H9 (cell line): ENCODE results near the gene ZNF484. TPM values are rescaled to one million over a fixed set of nuclear protein-coding genes. Genes with fewer than 3 reads are reported as not detected.

Source experiments
- DNase-seq: peaks from one replicate; pipeline ENCODE4 v3.0.0-alpha.2; 2017
- H2AFZ ChIP-seq: one replicate; pipeline ENCODE4 v1.6.1; 2013; ENCODE audit warnings: mild to moderate bottlenecking, low read length, control low read depth, moderate library complexity
- H2AK5ac ChIP-seq: 2 replicates; pipeline ENCODE4 v1.6.1; 2013; ENCODE audit warnings: low read length, control low read depth, mixed read lengths; ENCODE audit not compliant: insufficient read length
- H2BK120ac ChIP-seq: one replicate; pipeline ENCODE4 v1.6.1; 2013; ENCODE audit warnings: low read depth, mild to moderate bottlenecking, low read length, control low read depth, inconsistent platforms; ENCODE audit not compliant: poor library complexity, severe bottlenecking
- H2BK12ac ChIP-seq: 2 replicates; pipeline ENCODE4 v1.6.1; 2013; ENCODE audit warnings: low read length, control low read depth, mixed read lengths, low read depth; ENCODE audit not compliant: insufficient read length
- H2BK15ac ChIP-seq: 2 replicates; pipeline ENCODE4 v1.6.1; 2013; ENCODE audit warnings: low read depth, low read length, control low read depth
- H2BK20ac ChIP-seq: one replicate; pipeline ENCODE4 v1.6.1; 2013; ENCODE audit warnings: low read depth, mild to moderate bottlenecking, low read length, control low read depth, inconsistent platforms; ENCODE audit not compliant: poor library complexity, severe bottlenecking
- H2BK5ac ChIP-seq: 2 replicates; pipeline ENCODE4 v1.6.1; 2013; ENCODE audit warnings: low read length, control low read depth, mixed read lengths; ENCODE audit not compliant: insufficient read length
- H3K14ac ChIP-seq: 2 replicates; pipeline ENCODE4 v1.6.1; 2013; ENCODE audit warnings: low read length, control low read depth; ENCODE audit not compliant: insufficient read depth
- H3K18ac ChIP-seq: 2 replicates; pipeline ENCODE4 v1.6.1; 2013; ENCODE audit warnings: low read depth, mild to moderate bottlenecking, mixed read lengths, low read length, control low read depth; ENCODE audit not compliant: insufficient read length
- H3K23ac ChIP-seq: 2 replicates; pipeline ENCODE4 v1.6.1; 2013; ENCODE audit warnings: low read length, control low read depth, mixed read lengths, low read depth; ENCODE audit not compliant: insufficient read length
- H3K23me2 ChIP-seq: 2 replicates; pipeline ENCODE4 v1.6.1; 2013; ENCODE audit warnings: low read depth, mild to moderate bottlenecking, mixed read lengths, low read length, control low read depth; ENCODE audit not compliant: insufficient read length, poor library complexity, severe bottlenecking
- H3K27ac ChIP-seq: 2 replicates; pipeline ENCODE4 v1.5.1; 2013; ENCODE audit warnings: low read length, control low read depth, mixed read lengths, low read depth; ENCODE audit not compliant: insufficient read length
- H3K27me3 ChIP-seq: 2 replicates; pipeline ENCODE4 v1.6.1; 2013; ENCODE audit warnings: low read length, control low read depth, inconsistent platforms; ENCODE audit not compliant: insufficient read depth
- H3K4ac ChIP-seq: 2 replicates; pipeline ENCODE4 v1.6.1; 2013; ENCODE audit warnings: low read depth, mild to moderate bottlenecking, control low read depth, inconsistent platforms, low read length, moderate library complexity
- H3K4me1 ChIP-seq: 2 replicates; pipeline ENCODE4 v1.6.1; 2013; ENCODE audit warnings: low read length, control low read depth, inconsistent platforms; ENCODE audit not compliant: insufficient read depth
- H3K4me2 ChIP-seq: 2 replicates; pipeline ENCODE4 v1.6.1; 2013; ENCODE audit warnings: low read length, control low read depth, mixed read lengths; ENCODE audit not compliant: insufficient read length, insufficient read depth
- H3K56ac ChIP-seq: 2 replicates; pipeline ENCODE4 v1.6.1; 2013; ENCODE audit warnings: low read depth, mild to moderate bottlenecking, mixed read lengths, low read length, control low read depth; ENCODE audit not compliant: insufficient read length
- H3K79me1 ChIP-seq: 2 replicates; pipeline ENCODE4 v1.6.1; 2013; ENCODE audit warnings: low read depth, mild to moderate bottlenecking, moderate library complexity, low read length, control low read depth, inconsistent platforms; ENCODE audit not compliant: insufficient read depth, poor library complexity, severe bottlenecking
- H3K79me2 ChIP-seq: 2 replicates; pipeline ENCODE4 v1.6.1; 2013; ENCODE audit warnings: low read length, control low read depth, inconsistent platforms; ENCODE audit not compliant: insufficient read depth
- H3K9ac ChIP-seq: 2 replicates; pipeline ENCODE4 v1.6.1; 2013; ENCODE audit warnings: low read length, control low read depth, mixed read lengths; ENCODE audit not compliant: insufficient read length; ENCODE audit errors: extremely low read depth
- H3K9me3 ChIP-seq: one replicate; pipeline ENCODE4 v1.6.1; 2013; ENCODE audit warnings: low read depth, low read length, inconsistent platforms; ENCODE audit not compliant: control insufficient read depth
- H3T11ph ChIP-seq: one replicate; pipeline ENCODE4 v1.6.1; 2013; ENCODE audit warnings: mild to moderate bottlenecking, low read length, control low read depth, inconsistent platforms
- H4K20me1 ChIP-seq: one replicate; pipeline ENCODE4 v1.6.1; 2013; ENCODE audit not compliant: control insufficient read depth, insufficient read length, insufficient read depth
- H4K5ac ChIP-seq: 2 replicates; pipeline ENCODE4 v1.6.1; 2013; ENCODE audit warnings: low read depth, mild to moderate bottlenecking, mixed read lengths, low read length, control low read depth; ENCODE audit not compliant: insufficient read length
- H4K8ac ChIP-seq: replicated peaks from 2 replicates; pipeline ENCODE4 v1.6.1; 2013; ENCODE audit warnings: low read length, control low read depth, mixed read lengths, low read depth; ENCODE audit not compliant: insufficient read length
- H4K91ac ChIP-seq: 2 replicates; pipeline ENCODE4 v1.6.1; 2013; ENCODE audit warnings: low read depth, mild to moderate bottlenecking, moderate library complexity, mixed read lengths, low read length, control low read depth; ENCODE audit not compliant: insufficient read length
- H3K27ac Mint-ChIP-seq, 3 experiments: 2 replicates in 2 of 3; 3 replicates in 1 of 3; pipeline ENCODE4 v1.8.0; 2020 to 2021; ENCODE audit warnings: mixed read lengths in 3 of 3, mild to moderate bottlenecking in 1 of 3, moderate library complexity in 1 of 3
- H3K27me3 Mint-ChIP-seq: 2 replicates; pipeline ENCODE4 v1.8.0; 2021; ENCODE audit warnings: low read depth, mild to moderate bottlenecking, moderate library complexity, mixed read lengths
- H3K36me3 Mint-ChIP-seq, 3 experiments: 2 replicates in 2 of 3; 3 replicates in 1 of 3; pipeline ENCODE4 v1.8.0; 2020 to 2021; ENCODE audit warnings: low read depth in 3 of 3, mixed read lengths in 3 of 3; ENCODE audit not compliant: insufficient read depth in 1 of 3
- H3K4me1 Mint-ChIP-seq, 2 experiments: 2 replicates each; pipeline ENCODE4 v1.8.0; 2020; ENCODE audit warnings: mixed read lengths in 2 of 2
- H3K4me3 Mint-ChIP-seq, 2 experiments: 2 replicates in 1 of 2; 3 replicates in 1 of 2; pipeline ENCODE4 v1.8.0; 2020 to 2021; ENCODE audit warnings: mild to moderate bottlenecking in 2 of 2, mixed read lengths in 2 of 2, moderate library complexity in 1 of 2
- H3K9me3 Mint-ChIP-seq, 2 experiments: 2 replicates in 1 of 2; 3 replicates in 1 of 2; pipeline ENCODE4 v1.8.0; 2020; ENCODE audit warnings: mild to moderate bottlenecking in 2 of 2, mixed read lengths in 2 of 2, moderate library complexity in 1 of 2
- whole genome bisulfite sequencing: extraction: QIAGEN DNeasy Blood & Tissue Kit; methylation state at CpG from one replicate; pipeline ENCODE4 v1.1.7; 2013; ENCODE audit warnings: missing lambda C conversion rate, low lambda C conversion rate, mixed read lengths; ENCODE audit not compliant: insufficient read length; ENCODE audit errors: extremely low coverage; 5-methylcytosine and 5-hydroxymethylcytosine counted together
- total RNA-seq: library from RNA; stranded (reverse); gene quantifications from 2 replicates; pipeline ENCODE4 v1.2.1, GENCODE V29; 2021
- TF ChIP-seq, protein P1 (sequence below): fragments of 200-600 bp; sonication (generic); conservative IDR thresholded peaks from 3 replicates; pipeline ENCODE4 v1.8.0; 2021; ENCODE audit warnings: antibody characterized with exemption, mild to moderate bottlenecking

ZNF484 gene
- total RNA-seq, 1 experiment from 2014 or later = 10.2 TPM

DNA sequence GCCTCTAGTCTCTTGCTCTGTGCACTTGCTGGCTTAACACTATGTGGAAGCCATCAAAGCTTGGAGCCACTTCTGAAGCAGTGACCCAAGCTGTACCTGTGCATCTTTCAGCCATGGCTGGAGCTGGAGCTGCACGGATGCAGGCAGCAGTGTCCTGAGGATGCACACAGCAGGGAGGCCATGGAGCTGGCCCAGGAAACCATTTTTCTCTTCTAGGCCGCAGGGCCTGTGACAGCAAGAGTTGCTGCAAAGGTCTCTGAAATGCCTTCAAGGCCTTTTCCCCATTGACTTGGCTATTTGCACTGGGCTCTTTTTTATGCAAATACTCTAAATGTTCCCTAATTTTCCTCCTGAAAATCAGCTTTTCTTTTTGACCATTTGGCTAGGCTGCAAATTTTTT, 12.9 kb upstream of the ZNF484 start:
- Histone ChIP-seq H2BK5ac (no peak overlapping the region), H3K23me2 (no peaks in the 10 kb centered on the region), H2BK20ac (no peak overlapping the region), H3K4ac (no peak overlapping the region), H3K18ac (no peak overlapping the region), H3K27me3 (no peaks in the 10 kb centered on the region; the same call in 1 of the 2 replicates), H4K8ac (no peak overlapping the region), H3K79me2 (no peaks in the 10 kb centered on the region), H3K23ac (no peak overlapping the region), H3T11ph (no peak overlapping the region), H3K79me1 (no peaks in the 10 kb centered on the region), H4K5ac (no peak overlapping the region), H3K4me2 (no peak overlapping the region), H3K4me1 (peaks cover 9% of the 10 kb centered on the region; the same call in 1 of the 2 replicates), H3K9ac (no peak overlapping the region), H3K56ac (no peak overlapping the region), H4K91ac (no peak overlapping the region), H2BK120ac (no peak overlapping the region), H2AK5ac (no peak overlapping the region), H3K9me3 (no peaks in the 10 kb centered on the region), H4K20me1 (no peaks in the 10 kb centered on the region), H3K27ac (no peak overlapping the region), H2BK15ac (no peak overlapping the region), H2BK12ac (no peak overlapping the region), H3K14ac (no peak overlapping the region), H2AFZ (no peak overlapping the region)
- Mint-ChIP-seq H3K36me3 (peaks cover 0 to 6% (median 0%) of the 10 kb centered on the region in 3 experiments; a peak in 1 of 7 replicates), H3K27ac (no peak overlapping the region), H3K4me1 (peaks cover 30 to 40% of the 10 kb centered on the region in 2 experiments), H3K27me3 (peaks cover 40% of the 10 kb centered on the region), H3K4me3 (no peak overlapping the region), H3K9me3 (no peaks in the 10 kb centered on the region)
- TF ChIP-seq, protein P1, sequence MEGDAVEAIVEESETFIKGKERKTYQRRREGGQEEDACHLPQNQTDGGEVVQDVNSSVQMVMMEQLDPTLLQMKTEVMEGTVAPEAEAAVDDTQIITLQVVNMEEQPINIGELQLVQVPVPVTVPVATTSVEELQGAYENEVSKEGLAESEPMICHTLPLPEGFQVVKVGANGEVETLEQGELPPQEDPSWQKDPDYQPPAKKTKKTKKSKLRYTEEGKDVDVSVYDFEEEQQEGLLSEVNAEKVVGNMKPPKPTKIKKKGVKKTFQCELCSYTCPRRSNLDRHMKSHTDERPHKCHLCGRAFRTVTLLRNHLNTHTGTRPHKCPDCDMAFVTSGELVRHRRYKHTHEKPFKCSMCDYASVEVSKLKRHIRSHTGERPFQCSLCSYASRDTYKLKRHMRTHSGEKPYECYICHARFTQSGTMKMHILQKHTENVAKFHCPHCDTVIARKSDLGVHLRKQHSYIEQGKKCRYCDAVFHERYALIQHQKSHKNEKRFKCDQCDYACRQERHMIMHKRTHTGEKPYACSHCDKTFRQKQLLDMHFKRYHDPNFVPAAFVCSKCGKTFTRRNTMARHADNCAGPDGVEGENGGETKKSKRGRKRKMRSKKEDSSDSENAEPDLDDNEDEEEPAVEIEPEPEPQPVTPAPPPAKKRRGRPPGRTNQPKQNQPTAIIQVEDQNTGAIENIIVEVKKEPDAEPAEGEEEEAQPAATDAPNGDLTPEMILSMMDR = no peak
- no peak for DNase-seq
- no CpG with 5 or more reads among the region's 2 CpGs for WGBS
